ENCODE results near the gene PTGES2.

- TF ChIP-seq CTCF (conservative IDR thresholded peaks at IDR 0.05), result no peak
- no peak for TF ChIP-seq ZFX (IDR thresholded peaks at IDR 0.05)
Observed at GRCh38 chr9:128081056-128081455, 46.5 kb downstream of the PTGES2 start.
